ENCODE results near the gene UQCRC1.

DNA sequence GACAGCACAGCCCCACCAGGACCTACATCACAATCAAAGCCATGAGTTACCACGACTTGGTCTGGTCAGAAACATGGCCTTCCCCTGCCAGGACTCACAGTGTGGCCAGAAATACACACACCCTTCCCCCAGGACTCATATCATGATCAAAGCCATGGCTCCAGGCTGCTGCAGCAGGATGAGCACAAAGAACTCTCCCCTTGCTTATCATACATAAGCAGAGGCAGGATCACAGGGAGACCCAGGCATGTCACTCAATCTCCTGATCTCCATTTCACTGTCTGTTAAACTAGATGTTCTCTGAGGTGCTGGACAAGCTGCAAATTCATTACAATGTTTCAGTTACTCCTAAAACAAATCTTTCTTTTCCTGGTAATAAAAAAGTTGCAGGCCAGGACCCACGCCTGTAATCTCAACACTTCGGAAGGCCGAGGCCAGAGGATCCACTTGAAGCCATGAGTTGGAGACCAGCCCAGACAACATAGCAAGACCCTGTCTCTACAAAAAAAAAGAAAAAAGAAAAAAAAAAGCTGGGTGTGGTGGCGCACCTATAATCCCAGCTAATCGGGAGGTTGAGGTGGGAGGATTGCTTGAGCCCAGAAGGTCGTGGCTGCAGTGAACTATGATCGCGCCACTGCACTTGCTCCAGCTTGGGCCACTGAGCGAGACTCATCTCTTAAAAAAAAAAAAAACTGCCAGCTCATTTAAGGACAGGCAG, 54.1 kb downstream of the UQCRC1 start:
- TF ChIP-seq, protein P1, sequence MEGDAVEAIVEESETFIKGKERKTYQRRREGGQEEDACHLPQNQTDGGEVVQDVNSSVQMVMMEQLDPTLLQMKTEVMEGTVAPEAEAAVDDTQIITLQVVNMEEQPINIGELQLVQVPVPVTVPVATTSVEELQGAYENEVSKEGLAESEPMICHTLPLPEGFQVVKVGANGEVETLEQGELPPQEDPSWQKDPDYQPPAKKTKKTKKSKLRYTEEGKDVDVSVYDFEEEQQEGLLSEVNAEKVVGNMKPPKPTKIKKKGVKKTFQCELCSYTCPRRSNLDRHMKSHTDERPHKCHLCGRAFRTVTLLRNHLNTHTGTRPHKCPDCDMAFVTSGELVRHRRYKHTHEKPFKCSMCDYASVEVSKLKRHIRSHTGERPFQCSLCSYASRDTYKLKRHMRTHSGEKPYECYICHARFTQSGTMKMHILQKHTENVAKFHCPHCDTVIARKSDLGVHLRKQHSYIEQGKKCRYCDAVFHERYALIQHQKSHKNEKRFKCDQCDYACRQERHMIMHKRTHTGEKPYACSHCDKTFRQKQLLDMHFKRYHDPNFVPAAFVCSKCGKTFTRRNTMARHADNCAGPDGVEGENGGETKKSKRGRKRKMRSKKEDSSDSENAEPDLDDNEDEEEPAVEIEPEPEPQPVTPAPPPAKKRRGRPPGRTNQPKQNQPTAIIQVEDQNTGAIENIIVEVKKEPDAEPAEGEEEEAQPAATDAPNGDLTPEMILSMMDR (IDR thresholded peaks at IDR 0.05): no peak
- no peak for TF ChIP-seq POLR2A (IDR thresholded peaks at IDR 0.05)

All from breast epithelium (tissue), 3 donors.